Measurements from ENCODE around the gene RNASEL. TPM values are rescaled to one million over a fixed set of nuclear protein-coding genes. Genes with fewer than 3 reads are reported as not detected.

RNASEL gene
- total and polyA plus RNA-seq, 2 donors = 8.4 to 9.8 TPM

GRCh38 chr1:182625024-182625423 is 36.0 kb upstream of the RNASEL start:
- Histone ChIP-seq H3K9me3 (ENCODE audit: control insufficient read depth in 2 of 2, insufficient read depth in 1 of 2, low read length in 1 of 2) (no peaks in the 10 kb centered on the region), H3K36me3 (ENCODE audit: control insufficient read depth in 2 of 2, insufficient read depth in 2 of 2, low read length in 1 of 2) (no peaks in the 10 kb centered on the region), H3K27me3 (ENCODE audit: control insufficient read depth in 2 of 2, insufficient read depth in 1 of 2, low read length in 1 of 2) (peaks cover 0 to 4% of the 10 kb centered on the region in 2 donors), H3K4me1 (ENCODE audit: control insufficient read depth in 2 of 2, insufficient read depth in 2 of 2, low read length in 2 of 2) (peaks cover 2 to 12% of the 10 kb centered on the region in 2 donors), H3K4me3 (ENCODE audit: low read length in 2 of 2) (no peak overlapping the region), H3K27ac (ENCODE audit: low read depth in 1 of 2, low read length in 1 of 2) (no peak overlapping the region)
- 88% methylated on average over 3 of the region's 3 CpGs for WGBS
- DNase-seq (ENCODE audit: low read depth in 6 of 9, low spot score in 9 of 9) = no peak

DNA sequence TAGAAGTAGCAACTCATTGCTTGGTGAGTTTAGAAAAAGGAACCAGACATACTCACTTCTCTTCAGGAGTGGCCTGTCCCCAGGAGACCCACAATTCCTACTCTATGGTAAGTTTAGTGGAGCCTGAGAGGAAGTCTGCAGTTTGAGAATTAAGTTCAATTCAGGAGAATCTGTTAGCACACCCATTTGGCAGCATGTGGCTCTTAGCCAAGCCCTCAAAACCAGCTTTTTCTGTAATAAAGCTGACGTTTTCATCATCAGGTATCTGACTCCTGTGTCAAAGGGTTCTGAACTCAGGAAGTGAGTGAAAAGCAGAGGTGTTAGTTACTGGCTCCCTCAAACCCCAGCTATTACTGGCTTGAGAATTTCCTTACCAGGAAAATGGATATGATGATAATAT is 35.5 kb upstream of the RNASEL start:
- no peaks in the 10 kb centered on the region for H3K36me3 ChIP-seq (ENCODE audit: control insufficient read depth in 2 of 2, insufficient read depth in 2 of 2, low read length in 1 of 2)
- H3K4me1 ChIP-seq (ENCODE audit: control insufficient read depth in 2 of 2, insufficient read depth in 2 of 2, low read length in 2 of 2) = peaks cover 2 to 8% of the 10 kb centered on the region in 2 donors
- peaks cover 0 to 4% of the 10 kb centered on the region in 2 donors for H3K27me3 ChIP-seq (ENCODE audit: control insufficient read depth in 2 of 2, insufficient read depth in 1 of 2, low read length in 1 of 2)
- H3K27ac ChIP-seq (ENCODE audit: low read depth in 1 of 2, low read length in 1 of 2) = no peak overlapping the region
- no peak for DNase-seq (ENCODE audit: low read depth in 6 of 9, low spot score in 9 of 9)
- WGBS = 8% methylated on average over 1 of the region's 1 CpG
- no peak overlapping the region for H3K4me3 ChIP-seq (ENCODE audit: low read length in 2 of 2)
- H3K9me3 ChIP-seq (ENCODE audit: control insufficient read depth in 2 of 2, insufficient read depth in 1 of 2, low read length in 1 of 2) = no peaks in the 10 kb centered on the region

DNA sequence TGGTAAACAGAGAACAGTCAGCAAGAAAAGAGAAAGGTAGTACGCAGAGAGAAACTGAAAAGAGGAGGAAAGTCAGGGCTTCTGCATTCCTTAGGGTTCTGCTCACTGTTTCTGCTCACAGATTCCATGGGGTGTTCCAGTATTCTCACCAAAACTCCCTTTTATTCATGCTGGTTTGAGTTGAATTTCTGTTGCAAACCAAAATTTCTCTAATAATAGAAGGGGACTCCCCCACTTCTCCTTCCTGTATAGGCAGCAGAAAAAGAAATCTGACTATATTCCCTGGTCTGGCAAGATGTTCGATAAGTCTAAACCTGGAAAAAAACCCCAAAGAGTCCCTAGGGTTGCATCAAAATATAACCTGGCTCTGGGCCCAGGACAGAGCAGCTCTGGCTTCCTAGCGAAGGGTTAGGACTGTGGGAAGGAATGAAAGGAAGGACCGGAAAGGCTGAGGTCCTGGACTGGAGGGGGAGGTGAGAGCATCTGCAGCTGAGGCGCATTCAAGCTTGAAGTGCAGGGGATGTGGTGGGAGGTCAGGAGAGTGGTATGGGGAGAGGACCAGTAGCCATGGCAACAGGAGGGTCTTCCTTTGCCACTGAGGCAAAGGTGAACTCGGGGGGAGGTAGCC is 34.0 kb upstream of the RNASEL start:
- Histone ChIP-seq H3K4me3 (ENCODE audit: low read length in 2 of 2) (no peak overlapping the region), H3K9me3 (ENCODE audit: control insufficient read depth in 2 of 2, insufficient read depth in 1 of 2, low read length in 1 of 2) (no peaks in the 10 kb centered on the region), H3K27ac (ENCODE audit: low read depth in 1 of 2, low read length in 1 of 2) (peak overlapping the region in 1 of 2 donors; percentile 30), H3K36me3 (ENCODE audit: control insufficient read depth in 2 of 2, insufficient read depth in 2 of 2, low read length in 1 of 2) (no peaks in the 10 kb centered on the region), H3K4me1 (ENCODE audit: control insufficient read depth in 2 of 2, insufficient read depth in 2 of 2, low read length in 2 of 2) (peaks cover 2 to 9% of the 10 kb centered on the region in 2 donors), H3K27me3 (ENCODE audit: control insufficient read depth in 2 of 2, insufficient read depth in 1 of 2, low read length in 1 of 2) (peaks cover 7 to 16% of the 10 kb centered on the region in 2 donors)
- 80% methylated on average over 6 of the region's 6 CpGs for WGBS
- no peak for DNase-seq (ENCODE audit: low read depth in 6 of 9, low spot score in 9 of 9)

- no peak overlapping the region for H3K4me3 ChIP-seq (ENCODE audit: low read length in 2 of 2)
- DNase-seq (ENCODE audit: low read depth in 6 of 9, low spot score in 9 of 9) = no peak
- no peaks in the 10 kb centered on the region for H3K9me3 ChIP-seq (ENCODE audit: control insufficient read depth in 2 of 2, insufficient read depth in 1 of 2, low read length in 1 of 2)
- H3K36me3 ChIP-seq (ENCODE audit: control insufficient read depth in 2 of 2, insufficient read depth in 2 of 2, low read length in 1 of 2) = no peaks in the 10 kb centered on the region
- H3K27me3 ChIP-seq (ENCODE audit: control insufficient read depth in 2 of 2, insufficient read depth in 1 of 2, low read length in 1 of 2) = peaks cover 10 to 27% of the 10 kb centered on the region in 2 donors
- H3K27ac ChIP-seq (ENCODE audit: low read depth in 1 of 2, low read length in 1 of 2) = no peak overlapping the region
- WGBS = 97% methylated on average over 2 of the region's 2 CpGs
- peaks cover 2 to 12% of the 10 kb centered on the region in 2 donors for H3K4me1 ChIP-seq (ENCODE audit: control insufficient read depth in 2 of 2, insufficient read depth in 2 of 2, low read length in 2 of 2)
These were observed 32.9 kb upstream of the RNASEL start for GRCh38 chr1:182621906-182622305.

- H3K36me3 ChIP-seq (ENCODE audit: control insufficient read depth in 2 of 2, insufficient read depth in 2 of 2, low read length in 1 of 2) = no peaks in the 10 kb centered on the region
- H3K27ac ChIP-seq (ENCODE audit: low read depth in 1 of 2, low read length in 1 of 2) = no peak overlapping the region
- DNase-seq (ENCODE audit: low read depth in 6 of 9, low spot score in 9 of 9) = no peak
- peaks cover 6 to 20% of the 10 kb centered on the region in 2 donors for H3K4me1 ChIP-seq (ENCODE audit: control insufficient read depth in 2 of 2, insufficient read depth in 2 of 2, low read length in 2 of 2)
- H3K27me3 ChIP-seq (ENCODE audit: control insufficient read depth in 2 of 2, insufficient read depth in 1 of 2, low read length in 1 of 2) = peaks cover 17 to 36% of the 10 kb centered on the region in 2 donors
- H3K4me3 ChIP-seq (ENCODE audit: low read length in 2 of 2) = no peak overlapping the region
- no peaks in the 10 kb centered on the region for H3K9me3 ChIP-seq (ENCODE audit: control insufficient read depth in 2 of 2, insufficient read depth in 1 of 2, low read length in 1 of 2)
These were observed 32.0 kb upstream of the RNASEL start for GRCh38 chr1:182620924-182621585.

DNA sequence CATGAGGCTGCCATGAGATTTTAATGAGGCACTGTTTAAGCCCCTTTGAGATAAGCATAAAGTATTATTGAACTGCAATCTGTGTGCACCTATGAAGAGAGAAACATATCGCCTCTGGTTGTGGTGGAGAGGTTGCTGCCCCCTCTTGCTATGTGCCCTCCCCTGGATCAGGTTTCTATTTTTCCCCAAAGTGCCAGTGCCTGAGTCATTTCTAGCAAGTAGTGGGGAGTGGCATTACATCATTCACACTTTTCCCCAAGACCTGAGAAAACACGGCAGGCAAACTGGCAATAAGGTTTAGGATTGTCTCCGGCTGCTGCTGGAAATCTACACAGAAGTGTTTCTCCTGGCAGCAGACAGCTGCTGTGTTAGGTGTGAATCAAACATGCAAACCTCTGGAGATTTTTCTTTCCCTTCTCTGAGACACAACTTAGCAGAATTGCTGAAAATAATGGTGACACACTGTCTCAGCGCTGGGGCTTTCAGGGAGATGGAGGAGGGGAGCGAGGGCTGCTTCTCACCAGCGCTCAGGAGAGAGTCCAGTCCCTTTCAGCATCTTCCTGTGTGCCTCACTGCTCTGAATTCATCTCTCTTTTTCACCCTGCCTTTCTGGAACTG is 28.8 kb upstream of the RNASEL start:
- Histone ChIP-seq H3K27ac (ENCODE audit: low read depth in 1 of 2, low read length in 1 of 2) (no peak overlapping the region), H3K4me1 (ENCODE audit: control insufficient read depth in 2 of 2, insufficient read depth in 2 of 2, low read length in 2 of 2) (peaks cover 18 to 36% of the 10 kb centered on the region in 2 donors), H3K4me3 (ENCODE audit: low read length in 2 of 2) (no peak overlapping the region), H3K9me3 (ENCODE audit: control insufficient read depth in 2 of 2, insufficient read depth in 1 of 2, low read length in 1 of 2) (peaks cover 0 to 1% of the 10 kb centered on the region in 2 donors), H3K27me3 (ENCODE audit: control insufficient read depth in 2 of 2, insufficient read depth in 1 of 2, low read length in 1 of 2) (peaks cover 47 to 68% of the 10 kb centered on the region in 2 donors), H3K36me3 (ENCODE audit: control insufficient read depth in 2 of 2, insufficient read depth in 2 of 2, low read length in 1 of 2) (no peaks in the 10 kb centered on the region)
- WGBS = 71% methylated on average over 6 of the region's 6 CpGs
- DNase-seq (ENCODE audit: low read depth in 6 of 9, low spot score in 9 of 9) = no peak

- no peaks in the 10 kb centered on the region for H3K36me3 ChIP-seq (ENCODE audit: control insufficient read depth in 2 of 2, insufficient read depth in 2 of 2, low read length in 1 of 2)
- H3K4me1 ChIP-seq (ENCODE audit: control insufficient read depth in 2 of 2, insufficient read depth in 2 of 2, low read length in 2 of 2) = peaks cover 18 to 36% of the 10 kb centered on the region in 2 donors
- DNase-seq (ENCODE audit: low read depth in 6 of 9, low spot score in 9 of 9) = no peak
- H3K9me3 ChIP-seq (ENCODE audit: control insufficient read depth in 2 of 2, insufficient read depth in 1 of 2, low read length in 1 of 2) = peaks cover 0 to 1% of the 10 kb centered on the region in 2 donors
- 79% methylated on average over 4 of the region's 4 CpGs for WGBS
- H3K27me3 ChIP-seq (ENCODE audit: control insufficient read depth in 2 of 2, insufficient read depth in 1 of 2, low read length in 1 of 2) = peaks cover 52 to 73% of the 10 kb centered on the region in 2 donors
- H3K4me3 ChIP-seq (ENCODE audit: low read length in 2 of 2) = no peak overlapping the region
- no peak overlapping the region for H3K27ac ChIP-seq (ENCODE audit: low read depth in 1 of 2, low read length in 1 of 2)
These were observed 28.0 kb upstream of the RNASEL start for GRCh38 chr1:182617014-182617429.

DNA sequence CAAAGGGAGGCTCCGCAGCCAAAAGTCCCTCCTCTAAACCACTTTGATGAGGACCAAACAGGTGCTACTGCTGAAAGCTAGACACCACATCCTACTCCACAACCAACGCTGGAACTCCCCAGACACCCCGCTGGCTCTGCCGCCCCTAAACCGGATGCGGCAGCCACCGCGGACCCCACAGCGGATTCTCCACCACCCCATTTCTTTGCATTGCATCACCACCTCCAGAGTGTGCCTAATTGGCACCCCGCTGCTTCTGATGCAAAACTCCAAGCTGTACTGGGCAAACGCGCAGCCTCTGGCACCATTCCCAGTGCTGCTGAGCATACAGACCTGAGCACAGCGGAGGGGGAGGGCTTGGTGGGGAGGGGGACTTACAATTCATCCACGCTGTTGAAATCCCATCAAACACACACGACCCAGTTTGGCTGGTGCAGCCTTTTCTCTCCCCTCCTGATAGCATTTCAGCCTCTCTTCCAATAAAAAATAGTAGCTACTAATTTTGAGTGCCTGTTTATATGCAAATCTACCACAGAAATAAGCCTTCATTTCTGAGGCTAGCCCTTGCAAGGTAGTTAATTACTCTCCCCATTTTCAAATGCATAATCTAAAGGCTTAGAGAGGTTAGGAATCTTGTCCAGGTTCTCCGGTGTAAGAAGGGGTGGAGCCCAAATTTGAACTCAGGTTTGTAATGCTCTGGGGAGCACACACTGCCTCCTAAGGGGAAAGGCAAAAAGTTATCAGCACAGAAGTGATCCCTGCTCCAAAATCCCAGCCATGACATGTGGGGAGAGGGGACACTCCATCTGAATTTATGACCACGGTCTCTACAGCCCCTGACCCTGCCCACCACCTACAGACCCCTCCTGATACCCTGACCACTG is 27.3 kb upstream of the RNASEL start:
- 5% methylated on average over 17 of the region's 17 CpGs for WGBS
- Histone ChIP-seq H3K27me3 (ENCODE audit: control insufficient read depth in 2 of 2, insufficient read depth in 1 of 2, low read length in 1 of 2) (peaks cover 52 to 77% of the 10 kb centered on the region in 2 donors), H3K27ac (ENCODE audit: low read depth in 1 of 2, low read length in 1 of 2) (no peak overlapping the region), H3K4me1 (ENCODE audit: control insufficient read depth in 2 of 2, insufficient read depth in 2 of 2, low read length in 2 of 2) (peaks cover 18 to 36% of the 10 kb centered on the region in 2 donors), H3K36me3 (ENCODE audit: control insufficient read depth in 2 of 2, insufficient read depth in 2 of 2, low read length in 1 of 2) (no peaks in the 10 kb centered on the region), H3K4me3 (ENCODE audit: low read length in 2 of 2) (no peak overlapping the region), H3K9me3 (ENCODE audit: control insufficient read depth in 2 of 2, insufficient read depth in 1 of 2, low read length in 1 of 2) (peaks cover 0 to 1% of the 10 kb centered on the region in 2 donors)
- DNase-seq (ENCODE audit: low read depth in 6 of 9, low spot score in 9 of 9) = peak in 6 of 9 donors; percentile 44 to 87 (median 64)
